Cerebellar cortex (tissue), 1 donor: ENCODE results near the gene GPR6.

Source experiments
- DNase-seq: peaks from one replicate; pipeline ENCODE4 v3.0.0-alpha.2; 2015; ENCODE audit warnings: low spot score

GPR6 gene

DNA sequence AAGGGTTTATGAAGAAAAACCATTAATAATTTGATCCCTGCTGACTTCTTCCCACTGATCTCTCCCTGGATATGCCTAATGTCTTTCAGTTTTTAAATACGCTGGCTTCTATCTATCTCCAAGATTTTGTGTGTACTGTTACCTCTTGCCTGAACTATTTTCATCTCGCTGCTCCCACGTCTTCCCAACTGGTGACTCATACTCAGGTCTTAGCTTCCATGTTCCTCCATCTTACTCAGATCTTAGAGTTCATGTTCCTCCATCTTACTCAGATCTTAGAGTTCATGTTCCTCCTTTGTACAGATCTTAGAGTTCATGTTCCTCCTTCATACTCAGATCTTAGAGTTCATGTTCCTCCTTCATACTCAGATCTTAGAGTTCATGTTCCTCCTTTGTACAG, 21.6 kb downstream of the GPR6 start:
- no peak for DNase-seq

DNA sequence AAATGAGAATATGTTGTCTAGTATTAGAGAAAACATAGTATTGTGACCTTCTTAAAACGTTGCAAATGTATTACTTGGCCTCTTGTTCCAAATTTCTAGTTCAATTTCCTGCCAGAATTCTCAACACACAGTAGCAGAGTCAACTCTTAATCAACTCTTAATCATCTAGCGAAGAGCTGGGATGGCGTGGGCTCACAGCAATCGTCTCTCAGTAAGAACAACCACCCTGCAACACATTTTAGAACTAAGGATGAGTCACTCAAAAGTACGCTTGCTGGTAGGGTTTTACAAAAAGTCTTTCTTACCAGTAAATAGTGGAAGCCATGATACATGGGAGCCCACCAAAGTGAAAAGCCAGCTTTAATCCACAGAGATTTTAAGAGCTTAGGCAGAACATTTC, 24.6 kb downstream of the GPR6 start:
- DNase-seq: no peak

- DNase-seq: peak; percentile 11
Measured at GRCh38 chr6:110013386-110013785, 35.3 kb downstream of the GPR6 start.

DNA sequence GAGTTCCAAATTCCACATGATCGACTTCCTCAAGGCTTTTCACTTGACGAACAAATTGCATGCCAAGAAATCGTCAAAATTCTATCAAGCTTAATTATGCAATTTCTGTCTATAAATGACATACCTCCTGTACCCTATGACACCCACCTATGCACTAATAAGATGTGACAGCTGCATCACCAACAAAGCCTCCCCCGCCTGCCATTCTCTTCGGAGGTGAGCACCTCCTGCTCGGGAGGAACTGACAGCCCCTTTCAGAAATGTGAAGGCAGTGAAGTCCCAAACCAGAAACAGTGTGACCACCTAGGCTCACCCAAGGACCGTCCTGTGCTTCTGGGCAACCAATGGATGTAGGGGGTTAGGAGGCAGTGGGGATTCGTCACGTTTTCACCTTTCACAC, 37.1 kb downstream of the GPR6 start:
- no peak for DNase-seq

DNA sequence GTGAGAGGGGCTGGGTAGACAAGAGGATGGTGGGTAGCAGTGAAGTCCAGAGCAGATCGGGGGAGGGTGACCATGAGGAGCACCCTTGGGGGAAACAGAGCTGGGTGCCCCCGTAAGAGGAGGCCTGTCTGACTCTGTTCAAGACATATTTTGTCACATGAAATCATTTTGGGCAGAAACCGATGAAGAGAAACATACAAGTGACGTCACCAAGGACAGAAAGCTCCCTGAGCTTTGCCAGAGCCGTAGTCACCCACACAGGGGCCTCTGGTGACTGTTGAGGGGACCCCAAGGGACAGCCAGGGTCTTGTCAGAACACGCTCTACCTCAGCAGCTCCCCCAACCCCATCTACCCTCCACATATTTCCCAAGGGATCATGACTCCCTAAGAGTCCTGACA, 39.2 kb downstream of the GPR6 start:
- no peak for DNase-seq

DNA sequence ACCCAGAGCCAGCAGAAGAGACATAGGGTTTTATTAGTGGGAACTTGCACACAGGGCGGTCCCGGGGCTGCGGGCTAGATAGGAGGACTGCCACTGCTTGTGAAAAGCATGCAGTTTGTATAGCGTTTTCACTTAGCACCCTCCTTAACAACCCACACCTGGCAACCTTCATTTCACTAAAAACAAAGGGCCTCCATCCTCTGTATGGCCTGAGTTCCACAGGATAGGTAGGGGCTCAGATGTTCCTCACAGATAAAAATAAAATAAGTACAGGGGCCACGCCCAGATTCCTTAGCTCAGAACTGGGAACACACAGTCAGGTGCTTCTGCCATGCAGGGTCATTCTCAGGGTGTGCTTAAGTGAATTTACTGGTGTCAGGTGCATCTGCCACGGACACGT, 39.8 kb downstream of the GPR6 start:
- DNase-seq: no peak

- DNase-seq: no peak
Measured at GRCh38 chr6:110018486-110018885, 40.4 kb downstream of the GPR6 start.

- no peak for DNase-seq
Measured at GRCh38 chr6:110020888-110021287, 42.8 kb downstream of the GPR6 start.

- no peak for DNase-seq
Measured at GRCh38 chr6:110029144-110029543, 51.0 kb downstream of the GPR6 start.
